Breast epithelium (tissue), 3 donors: ENCODE measurements around the gene CDK6.

Experiments
- CTCF ChIP-seq, 3 donors: fragments of 450-650 bp; IDR thresholded peaks; one replicate each; pipeline ENCODE4 v1.5.1; 2016 to 2017; ENCODE audit warnings: antibody characterized with exemption in 3 of 3, mild to moderate bottlenecking in 3 of 3, moderate library complexity in 3 of 3
- POLR2A ChIP-seq: fragments of 450-650 bp; IDR thresholded peaks from one replicate; pipeline ENCODE4 v1.6.1; 2016; ENCODE audit warnings: antibody characterized with exemption, mild to moderate bottlenecking, moderate library complexity

- TF ChIP-seq CTCF (IDR thresholded peaks at IDR 0.05), result no peak
- TF ChIP-seq POLR2A, result no peak
Measured at GRCh38 chr7:92761391-92762097, 74.8 kb downstream of the CDK6 start.
